Fibroblast of skin of back (primary cell): ENCODE results near the gene COL15A1.

ENCODE experiments used
- DNase-seq: peaks from one replicate; pipeline ENCODE4 v3.0.0-alpha.2; 2013

Gene COL15A1

GRCh38 chr9:98973171-98973570 is 29.5 kb downstream of the COL15A1 start:
- no peak for DNase-seq

DNA sequence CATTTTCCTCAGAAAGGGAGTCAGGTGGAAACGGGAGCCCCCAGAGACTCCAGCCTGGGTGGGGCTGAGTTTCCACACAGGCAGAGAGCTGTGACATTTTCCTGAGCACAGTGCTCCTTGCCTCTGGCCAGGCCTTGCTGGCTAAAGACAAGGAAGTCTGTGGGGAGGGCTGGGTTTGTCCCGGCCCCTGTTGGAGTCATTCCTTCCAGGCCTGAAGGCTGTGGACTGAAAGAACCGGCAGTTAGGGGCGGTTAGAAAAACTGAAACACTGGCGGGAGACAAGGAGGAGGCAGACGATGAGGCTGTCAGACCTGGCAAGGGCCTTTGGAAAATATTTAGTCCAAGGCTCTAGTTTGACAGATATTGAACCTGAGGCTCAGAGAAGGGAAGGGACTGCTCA is 29.9 kb downstream of the COL15A1 start:
- no peak for DNase-seq

DNA sequence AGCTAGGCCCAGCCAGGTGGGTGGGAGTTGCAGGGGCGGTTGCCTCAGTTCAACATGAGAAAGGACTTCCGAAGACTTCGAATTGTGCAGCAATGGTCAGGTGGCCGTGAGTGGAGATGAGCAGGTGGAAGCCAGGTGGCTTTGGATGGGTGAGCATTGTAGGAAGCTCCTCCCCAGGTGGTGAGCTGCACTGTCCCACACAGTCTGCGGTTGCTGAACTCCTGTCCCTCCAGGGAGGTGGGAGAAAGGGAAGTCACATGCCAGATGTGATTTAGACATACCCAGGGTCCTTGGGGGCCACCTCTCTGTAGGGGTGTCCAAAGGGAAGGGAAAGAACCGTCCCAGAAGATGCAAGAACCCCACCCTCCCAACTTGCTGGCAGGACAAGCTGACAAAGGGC is 30.4 kb downstream of the COL15A1 start:
- no peak for DNase-seq

DNA sequence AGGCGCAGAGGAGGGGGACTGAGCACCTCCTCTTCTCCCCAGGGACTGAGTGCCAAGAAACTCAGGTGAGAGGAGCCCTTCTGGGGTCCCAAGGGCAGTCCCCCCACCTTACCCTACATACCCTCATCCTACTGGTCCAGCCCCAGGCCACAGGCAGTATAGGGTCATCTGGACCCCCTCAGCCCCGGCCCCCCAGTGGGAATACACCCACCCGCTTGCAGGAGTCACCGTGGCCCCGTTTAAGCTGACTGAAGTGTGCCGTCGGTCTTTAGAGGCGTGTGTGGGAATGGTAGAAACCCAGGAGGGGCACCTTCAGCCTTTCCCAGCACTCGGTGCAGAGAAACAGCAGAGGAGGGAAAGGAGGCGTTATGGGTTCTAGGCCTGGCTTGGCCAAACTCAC is 30.8 kb downstream of the COL15A1 start:
- no peak for DNase-seq

DNA sequence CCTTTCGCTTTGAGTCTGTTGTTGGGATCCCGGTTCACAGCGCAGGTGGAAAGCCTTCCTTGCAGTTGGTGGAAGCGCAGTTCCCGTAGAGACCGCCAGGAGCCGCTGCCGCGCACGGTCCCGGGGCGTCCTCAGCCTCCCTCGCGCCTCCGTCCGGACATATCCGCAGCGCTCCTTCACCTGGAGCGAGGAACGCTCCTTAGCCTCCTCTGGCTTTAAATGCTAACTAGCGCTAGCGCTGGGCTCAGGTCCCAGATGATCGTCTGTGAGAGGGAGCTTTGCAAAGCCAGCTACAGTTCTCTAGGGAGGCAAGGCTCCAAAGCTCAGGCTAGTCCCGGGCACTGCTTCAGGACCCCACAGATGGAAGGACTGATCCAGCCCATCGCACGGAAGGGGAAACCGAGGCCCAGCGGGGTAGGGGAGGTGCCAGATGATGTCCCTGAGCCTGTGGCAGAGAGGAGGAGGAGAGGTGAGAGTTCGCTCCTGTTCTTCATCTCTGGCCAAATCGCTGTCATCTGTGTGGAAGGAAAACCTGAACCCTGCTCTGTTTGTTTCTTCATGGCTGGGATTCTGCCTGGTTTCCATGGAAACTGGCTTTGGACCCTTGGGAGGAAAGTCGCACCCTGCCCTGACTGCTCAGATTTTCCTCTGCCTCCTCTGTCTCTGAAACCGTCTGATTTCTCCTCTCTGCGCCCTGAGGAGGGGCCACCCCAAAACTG is 31.4 kb downstream of the COL15A1 start:
- DNase-seq = peak; percentile 58

GRCh38 chr9:98975838-98976237 is 32.1 kb downstream of the COL15A1 start:
- DNase-seq = no peak

GRCh38 chr9:98977246-98977714 is 33.6 kb downstream of the COL15A1 start:
- DNase-seq = no peak

DNA sequence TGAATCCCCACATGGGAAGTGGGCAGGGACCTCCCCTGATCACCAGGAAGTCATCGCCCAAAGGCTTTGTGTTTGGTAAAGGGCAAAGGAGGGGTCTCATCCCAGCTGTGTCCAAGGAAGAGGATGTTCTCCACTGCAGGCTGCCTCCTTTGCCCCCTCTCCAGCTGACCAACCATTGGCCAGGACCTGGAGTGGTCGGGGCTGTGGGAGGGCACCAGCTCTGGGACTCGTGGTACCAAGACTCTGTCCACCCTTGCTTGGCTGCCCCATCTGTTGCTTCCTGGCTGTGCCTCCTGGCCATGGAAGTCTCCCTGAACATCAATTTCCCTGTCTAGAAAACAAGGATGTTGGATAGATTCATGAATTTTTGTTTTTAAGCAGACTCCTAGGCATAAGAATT is 34.1 kb downstream of the COL15A1 start:
- no peak for DNase-seq

DNA sequence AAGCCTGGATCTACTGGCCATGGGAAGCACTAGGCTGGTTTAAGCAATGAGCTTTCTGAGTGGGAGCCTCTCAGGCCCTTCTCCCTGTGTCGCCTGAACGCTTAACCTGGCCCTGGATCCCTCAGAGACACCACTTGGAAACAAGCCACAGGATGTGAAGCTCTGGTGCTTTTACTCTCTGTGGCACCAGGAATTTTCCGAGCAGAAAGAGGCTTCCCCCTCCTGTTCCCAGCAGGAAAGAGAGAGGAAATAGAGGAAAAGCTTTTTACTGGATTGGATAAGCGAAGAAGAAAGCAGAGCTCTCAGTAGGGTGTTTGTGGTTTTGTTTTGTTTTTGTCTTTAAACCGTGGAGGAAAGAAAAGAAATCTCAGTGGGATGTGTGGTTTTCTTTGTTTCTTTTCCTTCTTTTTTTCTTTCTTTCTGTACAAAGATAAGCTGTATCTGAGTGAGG is 34.5 kb downstream of the COL15A1 start:
- no peak for DNase-seq

- no peak for DNase-seq
These were observed 36.6 kb downstream of the COL15A1 start for GRCh38 chr9:98980291-98980690.

DNA sequence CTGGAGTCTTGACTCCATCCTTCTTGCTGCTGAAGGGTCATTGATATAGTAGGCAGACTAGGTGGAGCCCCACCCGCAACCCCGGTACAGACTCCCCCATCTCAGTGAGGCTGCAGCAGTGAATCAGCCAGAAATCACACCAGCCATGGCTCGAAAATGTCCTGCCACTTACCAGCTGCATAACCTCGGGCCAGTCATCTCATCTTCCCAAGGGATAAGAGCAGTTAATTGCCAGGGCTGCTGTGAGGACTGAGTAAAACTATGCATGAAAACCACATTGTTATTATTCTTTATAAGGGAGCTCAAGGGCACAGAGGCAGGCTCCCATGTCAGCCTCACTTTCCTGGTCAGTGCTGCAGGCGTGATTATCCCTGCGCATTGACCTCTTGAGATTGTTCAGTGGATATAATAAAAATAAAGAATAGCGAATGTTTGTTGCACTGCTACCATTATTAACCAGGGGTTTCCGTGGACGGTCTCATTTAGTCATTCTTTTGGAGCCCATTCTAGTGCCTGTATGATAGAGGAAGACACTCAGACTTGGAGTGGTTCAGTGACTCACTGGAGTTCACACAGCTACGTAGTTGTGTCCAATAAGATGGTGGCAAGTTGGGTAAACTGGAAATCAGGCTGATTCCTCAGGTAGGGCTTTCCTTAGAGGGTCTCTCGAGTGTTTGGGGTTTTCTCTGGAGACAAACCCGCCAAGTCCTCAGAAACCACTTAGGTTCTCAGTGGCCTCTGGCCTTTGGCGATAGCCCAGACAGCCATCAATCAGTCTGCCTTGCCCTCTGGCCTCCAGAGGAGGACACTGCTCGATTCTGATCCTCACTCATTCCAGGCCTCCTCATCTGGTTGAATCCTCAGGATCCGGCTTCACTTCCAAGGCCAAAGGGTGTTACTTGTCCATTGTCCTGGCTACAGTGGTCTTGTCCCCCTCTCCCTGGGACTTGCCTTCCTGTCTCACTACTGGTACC is 39.9 kb downstream of the COL15A1 start:
- DNase-seq = peak; percentile 96

DNA sequence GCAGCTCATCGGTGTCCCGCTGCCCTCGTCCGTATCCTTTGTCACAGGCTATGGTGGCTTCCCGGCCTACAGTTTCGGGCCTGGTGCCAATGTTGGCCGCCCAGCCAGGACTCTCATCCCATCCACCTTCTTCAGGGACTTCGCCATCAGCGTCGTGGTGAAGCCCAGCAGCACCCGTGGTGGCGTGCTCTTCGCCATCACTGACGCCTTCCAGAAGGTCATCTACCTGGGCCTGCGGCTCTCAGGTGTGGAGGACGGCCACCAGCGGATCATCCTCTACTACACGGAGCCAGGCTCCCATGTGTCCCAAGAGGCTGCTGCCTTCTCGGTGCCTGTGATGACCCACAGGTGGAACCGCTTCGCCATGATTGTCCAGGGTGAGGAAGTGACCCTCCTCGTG is 41.9 kb downstream of the COL15A1 start:
- no peak for DNase-seq

- DNase-seq = no peak
These were observed 43.4 kb downstream of the COL15A1 start for GRCh38 chr9:98986866-98987651.

GRCh38 chr9:98989036-98990000 is 45.6 kb downstream of the COL15A1 start:
- DNase-seq = peak; percentile 100

DNA sequence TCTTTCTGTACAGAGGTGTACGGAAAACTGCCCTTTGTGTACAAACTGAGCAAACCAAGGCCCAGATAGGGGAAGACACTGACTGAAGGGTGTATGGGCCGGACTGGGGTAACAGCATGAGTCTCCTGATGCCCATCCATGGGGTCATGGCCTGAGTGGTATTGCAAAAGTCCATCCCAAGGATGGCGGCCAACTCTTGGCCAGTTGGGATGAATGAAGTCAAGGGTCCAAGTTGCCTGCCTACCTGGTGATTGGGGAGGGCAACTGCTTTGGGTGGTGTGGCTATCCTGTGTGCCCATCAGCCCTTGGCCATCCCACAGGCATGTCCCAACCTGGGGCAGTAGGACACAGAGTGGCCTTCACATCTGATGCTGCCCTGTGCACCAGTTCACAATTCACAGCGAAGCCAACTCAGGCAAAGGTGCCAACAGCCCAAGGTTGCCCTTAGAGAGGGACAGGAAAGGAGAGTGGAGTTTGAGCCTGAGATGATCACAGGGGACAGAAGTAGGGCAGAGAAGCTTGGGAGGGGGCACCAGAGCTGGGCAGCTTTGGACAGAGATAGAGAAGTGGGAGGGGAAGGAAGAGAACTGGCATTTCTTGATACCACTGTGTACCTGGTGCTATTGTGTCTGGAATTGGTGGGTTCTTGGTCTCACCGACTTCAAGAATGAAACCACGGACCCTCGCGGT is 46.6 kb downstream of the COL15A1 start:
- DNase-seq = no peak

- no peak for DNase-seq
These were observed 48.6 kb downstream of the COL15A1 start for GRCh38 chr9:98992107-98992884.

DNA sequence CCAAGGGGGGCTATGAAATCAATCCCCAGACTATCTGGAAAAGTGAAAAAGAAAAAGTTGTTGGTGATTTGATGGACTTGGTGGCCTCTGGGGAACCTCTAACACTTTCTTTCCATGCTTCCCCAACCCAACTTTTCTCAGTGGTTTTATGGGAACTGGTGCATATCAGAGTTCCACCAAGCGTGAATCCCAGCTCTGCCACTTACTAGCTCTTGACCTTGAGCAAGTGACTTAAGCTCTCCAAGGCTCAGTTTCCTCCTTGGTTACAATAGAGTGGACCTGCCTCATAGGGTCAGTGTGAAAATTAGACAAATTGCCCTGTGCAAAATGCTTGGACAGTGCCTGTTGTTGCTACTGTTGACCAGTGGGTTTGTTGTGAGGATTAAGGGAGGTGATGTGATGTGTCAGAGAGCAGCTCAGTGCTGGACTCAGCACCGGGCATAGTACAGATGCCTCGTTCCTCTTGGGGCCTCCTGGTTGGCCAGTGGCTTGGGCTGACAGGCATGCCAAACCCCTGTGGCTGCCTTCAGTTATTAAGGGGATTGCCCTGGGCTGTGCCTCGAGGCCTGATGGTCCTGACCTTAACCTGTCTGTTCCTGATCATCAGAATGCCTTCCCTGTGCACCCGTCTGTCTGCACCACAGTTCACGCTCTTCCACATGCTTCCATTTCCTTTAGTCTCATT is 49.3 kb downstream of the COL15A1 start:
- no peak for DNase-seq

DNA sequence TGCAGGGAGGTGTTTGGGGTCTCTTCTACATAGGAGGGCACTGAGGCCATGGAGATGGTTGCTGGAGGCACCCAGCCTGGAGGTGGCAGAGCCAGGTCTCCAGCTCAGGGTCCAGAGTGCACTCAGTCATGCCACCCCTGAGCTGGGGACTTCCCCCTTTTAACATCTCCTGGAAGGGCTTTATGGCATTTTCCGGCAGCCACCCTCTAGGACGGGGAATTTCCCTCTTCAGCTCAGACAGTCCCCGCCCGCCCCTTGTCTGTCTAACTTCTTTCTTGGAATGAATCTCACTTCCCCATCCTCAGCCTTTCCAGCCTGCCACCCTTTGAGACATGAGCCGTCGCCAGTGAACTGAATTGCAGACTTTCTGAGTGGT is 49.9 kb downstream of the COL15A1 start:
- DNase-seq = peak; percentile 37
